SK-N-MC (cell line): ENCODE measurements around the gene GATM.

ENCODE experiments used
- EZH2 ChIP-seq: fragments of 200-600 bp; sonication (generic); IDR thresholded peaks from one replicate; pipeline ENCODE4 v1.6.1; 2017; ENCODE audit warnings: antibody characterized with exemption
- FOXP2 ChIP-seq: optimal IDR thresholded peaks from 2 replicates; pipeline ENCODE3; 2011; ENCODE audit warnings: mild to moderate bottlenecking, moderate library complexity; ENCODE audit not compliant: insufficient read depth; ENCODE audit errors: extremely low read length, control extremely low read depth
- POLR2AphosphoS5 ChIP-seq: IDR thresholded peaks from 2 replicates; pipeline ENCODE4 v1.6.1; 2012; ENCODE audit warnings: mild to moderate bottlenecking, low read depth, low read length, borderline replicate concordance

DNA sequence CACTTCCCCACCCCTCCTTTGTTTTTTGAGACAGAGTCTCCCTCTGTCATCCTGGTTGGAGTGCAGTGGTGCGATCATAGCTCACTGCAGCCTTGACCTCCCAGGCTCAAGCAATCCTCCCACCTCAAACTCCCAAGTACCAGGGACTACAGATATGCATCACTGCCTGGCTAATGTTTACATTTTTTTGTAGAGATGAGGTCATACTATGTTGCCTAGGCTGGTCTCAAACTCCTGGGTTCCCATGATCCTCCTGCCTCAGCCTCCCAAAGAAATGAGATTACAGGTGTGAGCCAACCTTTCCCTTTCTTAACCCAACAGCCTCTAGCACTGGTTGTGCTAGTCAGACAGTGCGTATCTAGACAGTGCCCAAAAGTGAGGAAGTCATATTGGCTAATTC lies 6.4 kb upstream of the GATM start:
- TF ChIP-seq EZH2, result no peak
- no peak for TF ChIP-seq POLR2AphosphoS5
- TF ChIP-seq FOXP2, result no peak
